ENCODE data around the gene JPT2.

JPT2 gene

GRCh38 chr16:1707193-1707790 is 29.2 kb downstream of the JPT2 start:
- TF ChIP-seq CTCF (IDR thresholded peaks at IDR 0.05; ENCODE audit: low read depth, low read length, missing control alignments): no peak
- no peaks in the 10 kb centered on the region for H3K27me3 ChIP-seq (replicated peaks)
- DNase-seq: peak; percentile 32
- in situ Hi-C loops (cut with HindIII; ENCODE audit: low pct_ligation_motif_present, low sequenced_read_pairs): no loop called here
- peaks cover 3% of the 10 kb centered on the region for H3K36me3 ChIP-seq (replicated peaks)
- H3K4me3 ChIP-seq (ENCODE audit: low read depth, low read length): peak overlapping the region; percentile 98
- H3K27ac ChIP-seq: peak overlapping the region; percentile 55

GRCh38 chr16:1708083-1708767 is 30.1 kb downstream of the JPT2 start:
- H3K4me3 ChIP-seq (ENCODE audit: low read depth, low read length): peak overlapping the region; percentile 98
- H3K27ac ChIP-seq: peak overlapping the region; percentile 4
- TF ChIP-seq CTCF (IDR thresholded peaks at IDR 0.05; ENCODE audit: low read depth, low read length, missing control alignments): no peak
- H3K27me3 ChIP-seq (replicated peaks): no peaks in the 10 kb centered on the region
- H3K36me3 ChIP-seq (replicated peaks): no peaks in the 10 kb centered on the region
- DNase-seq: no peak
- in situ Hi-C loops (cut with HindIII; ENCODE audit: low pct_ligation_motif_present, low sequenced_read_pairs): no loop called here

GRCh38 chr16:1708768-1709180 is 30.7 kb downstream of the JPT2 start:
- TF ChIP-seq CTCF (IDR thresholded peaks at IDR 0.05; ENCODE audit: low read depth, low read length, missing control alignments): no peak
- H3K27ac ChIP-seq: peak overlapping the region; percentile 4
- in situ Hi-C loops (cut with HindIII; ENCODE audit: low pct_ligation_motif_present, low sequenced_read_pairs): no loop called here
- H3K27me3 ChIP-seq (replicated peaks): no peaks in the 10 kb centered on the region
- no peak overlapping the region for H3K4me3 ChIP-seq (ENCODE audit: low read depth, low read length)
- no peaks in the 10 kb centered on the region for H3K36me3 ChIP-seq (replicated peaks)
- peak; percentile 76 for DNase-seq

- in situ Hi-C loops (cut with HindIII; ENCODE audit: low pct_ligation_motif_present, low sequenced_read_pairs): no loop called here
- no peak for DNase-seq
- no peaks in the 10 kb centered on the region for H3K27me3 ChIP-seq (replicated peaks)
- H3K27ac ChIP-seq: no peak overlapping the region
- no peak for TF ChIP-seq CTCF (IDR thresholded peaks at IDR 0.05; ENCODE audit: low read depth, low read length, missing control alignments)
- H3K4me3 ChIP-seq (ENCODE audit: low read depth, low read length): no peak overlapping the region
- no peaks in the 10 kb centered on the region for H3K36me3 ChIP-seq (replicated peaks)
These were observed 31.3 kb downstream of the JPT2 start for GRCh38 chr16:1709356-1709755.

GRCh38 chr16:1710811-1711507 is 32.9 kb downstream of the JPT2 start:
- in situ Hi-C loops (cut with HindIII; ENCODE audit: low pct_ligation_motif_present, low sequenced_read_pairs): no loop called here
- Histone ChIP-seq H3K27me3 (replicated peaks) (no peaks in the 10 kb centered on the region), H3K4me3 (ENCODE audit: low read depth, low read length) (no peak overlapping the region), H3K36me3 (replicated peaks) (no peaks in the 10 kb centered on the region), H3K27ac (no peak overlapping the region)
- no peak for DNase-seq
- TF ChIP-seq CTCF (IDR thresholded peaks at IDR 0.05; ENCODE audit: low read depth, low read length, missing control alignments): no peak
